Neuronal stem cell (in vitro differentiated cells): ENCODE data around the gene LHFPL5.

Source experiments
- DNase-seq: peaks from one replicate; pipeline ENCODE4 v3.0.0-alpha.2; 2013; ENCODE audit warnings: low spot score
- H2AFZ ChIP-seq: one replicate; pipeline ENCODE4 v1.6.1; 2013; ENCODE audit warnings: mild to moderate bottlenecking, low read length, inconsistent platforms
- H2AK5ac ChIP-seq: 2 replicates; pipeline ENCODE4 v1.6.1; 2013; ENCODE audit warnings: low read depth, mild to moderate bottlenecking, inconsistent platforms, low read length, moderate library complexity, mixed read lengths
- H2BK120ac ChIP-seq: 2 replicates; pipeline ENCODE4 v1.6.1; 2013; ENCODE audit warnings: low read depth, mild to moderate bottlenecking, inconsistent platforms, low read length, moderate library complexity, mixed read lengths
- H2BK12ac ChIP-seq: one replicate; pipeline ENCODE4 v1.6.1; 2013; ENCODE audit warnings: low read length, inconsistent platforms
- H2BK15ac ChIP-seq: 2 replicates; pipeline ENCODE4 v1.6.1; 2013; ENCODE audit warnings: mild to moderate bottlenecking, low read length, inconsistent platforms, mixed read lengths
- H2BK5ac ChIP-seq: one replicate; pipeline ENCODE4 v1.6.1; 2013; ENCODE audit warnings: inconsistent platforms, mild to moderate bottlenecking, low read length, moderate library complexity
- H3K14ac ChIP-seq: one replicate; pipeline ENCODE4 v1.6.1; 2013; ENCODE audit warnings: low read length, inconsistent platforms
- H3K18ac ChIP-seq: 2 replicates; pipeline ENCODE4 v1.6.1; 2013; ENCODE audit warnings: low read length, inconsistent platforms
- H3K23ac ChIP-seq: 2 replicates; pipeline ENCODE4 v1.6.1; 2013; ENCODE audit warnings: low read depth, mild to moderate bottlenecking, mixed read lengths, low read length, inconsistent platforms; ENCODE audit not compliant: poor library complexity
- H3K27ac ChIP-seq: replicated peaks from 3 replicates; pipeline ENCODE4 v1.5.1; 2013; ENCODE audit warnings: low read length, inconsistent platforms
- H3K27me3 ChIP-seq, 3 experiments: 2 replicates each; pipeline ENCODE4 v1.6.1; 2013; ENCODE audit warnings: low read length in 3 of 3, mild to moderate bottlenecking in 2 of 3, inconsistent platforms in 1 of 3, low read depth in 1 of 3, mixed read lengths in 1 of 3, moderate library complexity in 1 of 3; ENCODE audit not compliant: control insufficient read depth in 3 of 3, insufficient read depth in 3 of 3
- H3K36me3 ChIP-seq, 2 donors: replicated peaks in 1 of 2; 2 replicates each; pipeline ENCODE4 v1.6.1; 2013; ENCODE audit warnings: low read length in 2 of 2; ENCODE audit not compliant: control insufficient read depth in 2 of 2, insufficient read depth in 2 of 2
- H3K4ac ChIP-seq: 2 replicates; pipeline ENCODE4 v1.6.1; 2013; ENCODE audit warnings: inconsistent platforms, mild to moderate bottlenecking, low read length, moderate library complexity
- H3K4me1 ChIP-seq, 2 donors: 1 replicate in 1 of 2; 2 replicates in 1 of 2; pipeline ENCODE4 v1.6.1; 2013; ENCODE audit warnings: low read length in 2 of 2, low read depth in 1 of 2; ENCODE audit not compliant: control insufficient read depth in 2 of 2, insufficient read depth in 1 of 2
- H3K4me2 ChIP-seq: one replicate; pipeline ENCODE4 v1.6.1; 2013; ENCODE audit warnings: mild to moderate bottlenecking, low read length, inconsistent platforms; ENCODE audit not compliant: insufficient read depth, poor library complexity, severe bottlenecking
- H3K4me3 ChIP-seq, 2 donors: 2 replicates each; pipeline ENCODE4 v1.5.1; 2013; ENCODE audit warnings: low read length in 2 of 2, mild to moderate bottlenecking in 2 of 2, inconsistent platforms in 1 of 2, moderate library complexity in 1 of 2
- H3K79me1 ChIP-seq: one replicate; pipeline ENCODE4 v1.6.1; 2013; ENCODE audit warnings: low read depth, mild to moderate bottlenecking, inconsistent platforms, low read length, moderate library complexity
- H3K9ac ChIP-seq: one replicate; pipeline ENCODE4 v1.6.1; 2013; ENCODE audit warnings: mild to moderate bottlenecking, low read depth, low read length, inconsistent platforms; ENCODE audit not compliant: poor library complexity
- H3K9me3 ChIP-seq, 2 donors: replicated peaks in 1 of 2; 2 replicates each; pipeline versions ENCODE3 to v1.6.1; 2013; ENCODE audit warnings: low read length in 2 of 2, mild to moderate bottlenecking in 2 of 2, inconsistent platforms in 1 of 2, low read depth in 1 of 2, mixed read lengths in 1 of 2, moderate library complexity in 1 of 2; ENCODE audit not compliant: control insufficient read depth in 2 of 2, insufficient read depth in 1 of 2
- H4K8ac ChIP-seq: one replicate; pipeline ENCODE4 v1.6.1; 2013; ENCODE audit warnings: low read depth, mild to moderate bottlenecking, inconsistent platforms, low read length, moderate library complexity
- H4K91ac ChIP-seq: one replicate; pipeline ENCODE4 v1.6.1; 2013; ENCODE audit warnings: low read length, low read depth, mild to moderate bottlenecking, inconsistent platforms; ENCODE audit not compliant: poor library complexity
- WGBS, 2 donors: extraction: QIAGEN DNeasy Blood & Tissue Kit; methylation state at CpG; one replicate each; pipeline ENCODE4 v1.1.7; 2013; ENCODE audit warnings: missing lambda C conversion rate in 2 of 2, mixed read lengths in 1 of 2; ENCODE audit not compliant: insufficient read length in 2 of 2, insufficient replicate concordance in 1 of 2; ENCODE audit errors: extremely low coverage in 2 of 2; 5-methylcytosine and 5-hydroxymethylcytosine counted together

LHFPL5 gene

DNA sequence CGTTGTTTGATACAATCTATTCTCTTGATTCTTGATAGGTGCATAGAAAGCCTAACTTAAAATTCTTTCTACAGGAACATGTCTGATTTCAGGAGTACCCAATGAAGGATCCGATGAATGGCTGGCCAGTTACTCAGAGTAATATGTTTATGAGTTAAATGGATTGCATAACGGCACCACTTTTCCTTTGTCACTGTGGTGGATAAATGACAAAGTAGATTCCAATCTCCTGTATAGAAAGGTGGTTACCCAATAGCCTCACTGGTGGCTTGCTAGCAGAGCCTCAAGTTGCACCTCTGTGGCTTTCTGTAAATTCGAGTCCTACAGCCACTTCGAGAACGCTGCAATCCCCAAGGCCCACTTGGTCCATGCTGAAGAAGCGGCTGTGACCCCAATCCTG lies 28.4 kb downstream of the LHFPL5 start:
- Histone ChIP-seq H2BK5ac (no peak overlapping the region), H2AFZ (no peak overlapping the region), H3K4me2 (no peak overlapping the region), H3K79me1 (no peaks in the 10 kb centered on the region), H3K9ac (no peak overlapping the region), H3K4ac (no peak overlapping the region), H3K27ac (no peak overlapping the region), H4K91ac (no peak overlapping the region), H3K23ac (no peak overlapping the region), H3K4me1 (no peaks in the 10 kb centered on the region), H3K14ac (no peak overlapping the region), H3K18ac (no peak overlapping the region), H3K36me3 (peaks cover 16 to 60% of the 10 kb centered on the region in 2 donors), H4K8ac (no peak overlapping the region), H3K27me3 (no peaks in the 10 kb centered on the region), H2BK120ac (no peak overlapping the region), H3K9me3 (no peaks in the 10 kb centered on the region), H2BK15ac (no peak overlapping the region), H2AK5ac (no peak overlapping the region), H3K4me3 (no peak overlapping the region), H2BK12ac (no peak overlapping the region)
- WGBS, 2 donors, result no CpG with 5 or more reads among the region's 7 CpGs
- no peak for DNase-seq

GRCh38 chr6:35839019-35839418 lies 33.9 kb downstream of the LHFPL5 start:
- Histone ChIP-seq H3K27ac (no peak overlapping the region), H3K36me3 (peaks cover 19 to 86% of the 10 kb centered on the region in 2 donors), H3K9me3 (no peaks in the 10 kb centered on the region), H3K4ac (no peak overlapping the region), H2BK5ac (no peak overlapping the region), H2AFZ (no peak overlapping the region), H4K91ac (no peak overlapping the region), H2BK15ac (no peak overlapping the region), H3K4me2 (no peak overlapping the region), H2BK12ac (no peak overlapping the region), H3K27me3 (no peaks in the 10 kb centered on the region), H2AK5ac (no peak overlapping the region), H3K18ac (no peak overlapping the region), H3K4me3 (no peak overlapping the region), H3K23ac (no peak overlapping the region), H3K9ac (no peak overlapping the region), H2BK120ac (no peak overlapping the region), H3K14ac (no peak overlapping the region), H3K79me1 (no peaks in the 10 kb centered on the region), H4K8ac (no peak overlapping the region), H3K4me1 (no peaks in the 10 kb centered on the region)
- WGBS, 2 donors, result no CpG with 5 or more reads among the region's 1 CpG
- DNase-seq, result no peak

- Histone ChIP-seq H2BK15ac (no peak overlapping the region), H3K4me1 (no peaks in the 10 kb centered on the region), H2AFZ (no peak overlapping the region), H2BK12ac (no peak overlapping the region), H3K36me3 (peaks cover 13 to 84% of the 10 kb centered on the region in 2 donors), H3K79me1 (no peaks in the 10 kb centered on the region), H3K14ac (no peak overlapping the region), H3K27ac (no peak overlapping the region), H2BK5ac (no peak overlapping the region), H4K91ac (no peak overlapping the region), H3K18ac (no peak overlapping the region), H2BK120ac (no peak overlapping the region), H3K9me3 (no peaks in the 10 kb centered on the region), H3K9ac (no peak overlapping the region), H3K4me3 (no peak overlapping the region), H3K4ac (no peak overlapping the region), H3K27me3 (no peaks in the 10 kb centered on the region), H3K23ac (no peak overlapping the region), H4K8ac (no peak overlapping the region), H3K4me2 (no peak overlapping the region), H2AK5ac (no peak overlapping the region)
- DNase-seq, result no peak
- no CpG with 5 or more reads among the region's 3 CpGs for WGBS, 2 donors
Observed at GRCh38 chr6:35842381-35842780, 37.2 kb downstream of the LHFPL5 start.

GRCh38 chr6:35844290-35844689 lies 39.1 kb downstream of the LHFPL5 start:
- Histone ChIP-seq H3K4ac (no peak overlapping the region), H2BK12ac (no peak overlapping the region), H2BK5ac (no peak overlapping the region), H3K23ac (no peak overlapping the region), H2AK5ac (no peak overlapping the region), H2AFZ (no peak overlapping the region), H2BK120ac (no peak overlapping the region), H3K36me3 (peaks cover 7 to 85% of the 10 kb centered on the region in 2 donors), H3K27me3 (no peaks in the 10 kb centered on the region), H3K4me2 (no peak overlapping the region), H3K4me1 (no peaks in the 10 kb centered on the region), H3K9ac (no peak overlapping the region), H3K9me3 (peaks cover 0 to 11% of the 10 kb centered on the region in 2 donors), H3K4me3 (no peak overlapping the region), H4K8ac (no peak overlapping the region), H3K18ac (no peak overlapping the region), H2BK15ac (no peak overlapping the region), H3K79me1 (no peaks in the 10 kb centered on the region), H3K27ac (no peak overlapping the region), H4K91ac (no peak overlapping the region), H3K14ac (no peak overlapping the region)
- no peak for DNase-seq
- WGBS, 2 donors, result no CpG with 5 or more reads among the region's 3 CpGs
